H9 (cell line): ENCODE data around the gene CHRNA4. TPM values are rescaled to one million over a fixed set of nuclear protein-coding genes. Genes with fewer than 3 reads are reported as not detected.
A peak's percentile ranks its signal among the peaks of the same experiment; 100 is the strongest.

ENCODE experiments used
- DNase-seq: peaks from one replicate; pipeline ENCODE4 v3.0.0-alpha.2; 2017
- H2AFZ ChIP-seq: one replicate; pipeline ENCODE4 v1.6.1; 2013; ENCODE audit warnings: mild to moderate bottlenecking, low read length, control low read depth, moderate library complexity
- H2AK5ac ChIP-seq: 2 replicates; pipeline ENCODE4 v1.6.1; 2013; ENCODE audit warnings: low read length, control low read depth, mixed read lengths; ENCODE audit not compliant: insufficient read length
- H2BK120ac ChIP-seq: one replicate; pipeline ENCODE4 v1.6.1; 2013; ENCODE audit warnings: low read depth, mild to moderate bottlenecking, low read length, control low read depth, inconsistent platforms; ENCODE audit not compliant: poor library complexity, severe bottlenecking
- H2BK12ac ChIP-seq: 2 replicates; pipeline ENCODE4 v1.6.1; 2013; ENCODE audit warnings: low read length, control low read depth, mixed read lengths, low read depth; ENCODE audit not compliant: insufficient read length
- H2BK15ac ChIP-seq: 2 replicates; pipeline ENCODE4 v1.6.1; 2013; ENCODE audit warnings: low read depth, low read length, control low read depth
- H2BK20ac ChIP-seq: one replicate; pipeline ENCODE4 v1.6.1; 2013; ENCODE audit warnings: low read depth, mild to moderate bottlenecking, low read length, control low read depth, inconsistent platforms; ENCODE audit not compliant: poor library complexity, severe bottlenecking
- H2BK5ac ChIP-seq: 2 replicates; pipeline ENCODE4 v1.6.1; 2013; ENCODE audit warnings: low read length, control low read depth, mixed read lengths; ENCODE audit not compliant: insufficient read length
- H3K14ac ChIP-seq: 2 replicates; pipeline ENCODE4 v1.6.1; 2013; ENCODE audit warnings: low read length, control low read depth; ENCODE audit not compliant: insufficient read depth
- H3K18ac ChIP-seq: 2 replicates; pipeline ENCODE4 v1.6.1; 2013; ENCODE audit warnings: low read depth, mild to moderate bottlenecking, mixed read lengths, low read length, control low read depth; ENCODE audit not compliant: insufficient read length
- H3K23ac ChIP-seq: 2 replicates; pipeline ENCODE4 v1.6.1; 2013; ENCODE audit warnings: low read length, control low read depth, mixed read lengths, low read depth; ENCODE audit not compliant: insufficient read length
- H3K23me2 ChIP-seq: 2 replicates; pipeline ENCODE4 v1.6.1; 2013; ENCODE audit warnings: low read depth, mild to moderate bottlenecking, mixed read lengths, low read length, control low read depth; ENCODE audit not compliant: insufficient read length, poor library complexity, severe bottlenecking
- H3K27ac ChIP-seq: 2 replicates; pipeline ENCODE4 v1.5.1; 2013; ENCODE audit warnings: low read length, control low read depth, mixed read lengths, low read depth; ENCODE audit not compliant: insufficient read length
- H3K27me3 ChIP-seq: 2 replicates; pipeline ENCODE4 v1.6.1; 2013; ENCODE audit warnings: low read length, control low read depth, inconsistent platforms; ENCODE audit not compliant: insufficient read depth
- H3K4ac ChIP-seq: 2 replicates; pipeline ENCODE4 v1.6.1; 2013; ENCODE audit warnings: low read depth, mild to moderate bottlenecking, control low read depth, inconsistent platforms, low read length, moderate library complexity
- H3K4me1 ChIP-seq: 2 replicates; pipeline ENCODE4 v1.6.1; 2013; ENCODE audit warnings: low read length, control low read depth, inconsistent platforms; ENCODE audit not compliant: insufficient read depth
- H3K4me2 ChIP-seq: 2 replicates; pipeline ENCODE4 v1.6.1; 2013; ENCODE audit warnings: low read length, control low read depth, mixed read lengths; ENCODE audit not compliant: insufficient read length, insufficient read depth
- H3K56ac ChIP-seq: 2 replicates; pipeline ENCODE4 v1.6.1; 2013; ENCODE audit warnings: low read depth, mild to moderate bottlenecking, mixed read lengths, low read length, control low read depth; ENCODE audit not compliant: insufficient read length
- H3K79me1 ChIP-seq: 2 replicates; pipeline ENCODE4 v1.6.1; 2013; ENCODE audit warnings: low read depth, mild to moderate bottlenecking, moderate library complexity, low read length, control low read depth, inconsistent platforms; ENCODE audit not compliant: insufficient read depth, poor library complexity, severe bottlenecking
- H3K79me2 ChIP-seq: 2 replicates; pipeline ENCODE4 v1.6.1; 2013; ENCODE audit warnings: low read length, control low read depth, inconsistent platforms; ENCODE audit not compliant: insufficient read depth
- H3K9ac ChIP-seq: 2 replicates; pipeline ENCODE4 v1.6.1; 2013; ENCODE audit warnings: low read length, control low read depth, mixed read lengths; ENCODE audit not compliant: insufficient read length; ENCODE audit errors: extremely low read depth
- H3K9me3 ChIP-seq: one replicate; pipeline ENCODE4 v1.6.1; 2013; ENCODE audit warnings: low read depth, low read length, inconsistent platforms; ENCODE audit not compliant: control insufficient read depth
- H3T11ph ChIP-seq: one replicate; pipeline ENCODE4 v1.6.1; 2013; ENCODE audit warnings: mild to moderate bottlenecking, low read length, control low read depth, inconsistent platforms
- H4K20me1 ChIP-seq: one replicate; pipeline ENCODE4 v1.6.1; 2013; ENCODE audit not compliant: control insufficient read depth, insufficient read length, insufficient read depth
- H4K5ac ChIP-seq: 2 replicates; pipeline ENCODE4 v1.6.1; 2013; ENCODE audit warnings: low read depth, mild to moderate bottlenecking, mixed read lengths, low read length, control low read depth; ENCODE audit not compliant: insufficient read length
- H4K8ac ChIP-seq: replicated peaks from 2 replicates; pipeline ENCODE4 v1.6.1; 2013; ENCODE audit warnings: low read length, control low read depth, mixed read lengths, low read depth; ENCODE audit not compliant: insufficient read length
- H4K91ac ChIP-seq: 2 replicates; pipeline ENCODE4 v1.6.1; 2013; ENCODE audit warnings: low read depth, mild to moderate bottlenecking, moderate library complexity, mixed read lengths, low read length, control low read depth; ENCODE audit not compliant: insufficient read length
- H3K27ac Mint-ChIP-seq, 3 experiments: 2 replicates in 2 of 3; 3 replicates in 1 of 3; pipeline ENCODE4 v1.8.0; 2020 to 2021; ENCODE audit warnings: mixed read lengths in 3 of 3, mild to moderate bottlenecking in 1 of 3, moderate library complexity in 1 of 3
- H3K27me3 Mint-ChIP-seq: 2 replicates; pipeline ENCODE4 v1.8.0; 2021; ENCODE audit warnings: low read depth, mild to moderate bottlenecking, moderate library complexity, mixed read lengths
- H3K36me3 Mint-ChIP-seq, 3 experiments: 2 replicates in 2 of 3; 3 replicates in 1 of 3; pipeline ENCODE4 v1.8.0; 2020 to 2021; ENCODE audit warnings: low read depth in 3 of 3, mixed read lengths in 3 of 3; ENCODE audit not compliant: insufficient read depth in 1 of 3
- H3K4me1 Mint-ChIP-seq, 2 experiments: 2 replicates each; pipeline ENCODE4 v1.8.0; 2020; ENCODE audit warnings: mixed read lengths in 2 of 2
- H3K4me3 Mint-ChIP-seq, 2 experiments: 2 replicates in 1 of 2; 3 replicates in 1 of 2; pipeline ENCODE4 v1.8.0; 2020 to 2021; ENCODE audit warnings: mild to moderate bottlenecking in 2 of 2, mixed read lengths in 2 of 2, moderate library complexity in 1 of 2
- H3K9me3 Mint-ChIP-seq, 2 experiments: 2 replicates in 1 of 2; 3 replicates in 1 of 2; pipeline ENCODE4 v1.8.0; 2020; ENCODE audit warnings: mild to moderate bottlenecking in 2 of 2, mixed read lengths in 2 of 2, moderate library complexity in 1 of 2
- CTCF ChIP-seq: fragments of 200-600 bp; sonication (generic); conservative IDR thresholded peaks from 3 replicates; pipeline ENCODE4 v1.8.0; 2021; ENCODE audit warnings: antibody characterized with exemption, mild to moderate bottlenecking
- WGBS: extraction: QIAGEN DNeasy Blood & Tissue Kit; methylation state at CpG from one replicate; pipeline ENCODE4 v1.1.7; 2013; ENCODE audit warnings: missing lambda C conversion rate, low lambda C conversion rate, mixed read lengths; ENCODE audit not compliant: insufficient read length; ENCODE audit errors: extremely low coverage; 5-methylcytosine and 5-hydroxymethylcytosine counted together
- total RNA-seq: library from RNA; stranded (reverse); gene quantifications from 2 replicates; pipeline ENCODE4 v1.2.1, GENCODE V29; 2021

The CHRNA4 gene
- total RNA-seq, 1 experiment from 2014 or later, result 2.5 TPM

GRCh38 chr20:63369724-63370617 is 8.8 kb upstream of the CHRNA4 start:
- no peak overlapping the region for H3K23ac ChIP-seq
- H2BK20ac ChIP-seq, result no peak overlapping the region
- no peak overlapping the region for H3K9ac ChIP-seq
- H2BK5ac ChIP-seq, result no peak overlapping the region
- H3K14ac ChIP-seq, result no peak overlapping the region; the same call in 1 of the 2 replicates
- no peak overlapping the region for H4K91ac ChIP-seq
- H2AK5ac ChIP-seq, result no peak overlapping the region
- no peaks in the 10 kb centered on the region for H3K36me3 Mint-ChIP-seq
- H4K8ac ChIP-seq, result no peak overlapping the region
- H3K27ac ChIP-seq, result no peak overlapping the region
- H3K79me2 ChIP-seq, result no peaks in the 10 kb centered on the region
- no peak overlapping the region for H3K56ac ChIP-seq
- peaks cover 9 to 18% of the 10 kb centered on the region in 2 experiments for H3K4me1 Mint-ChIP-seq
- peaks cover 2% of the 10 kb centered on the region for H4K20me1 ChIP-seq
- TF ChIP-seq CTCF, result peak; percentile 57
- H3T11ph ChIP-seq, result no peak overlapping the region
- H3K9me3 Mint-ChIP-seq, result no peaks in the 10 kb centered on the region
- peak overlapping the region in 1 of 3 experiments; percentile 59; a peak in 1 of 7 replicates for H3K27ac Mint-ChIP-seq
- no peak for DNase-seq
- H4K5ac ChIP-seq, result no peak overlapping the region
- no peak overlapping the region for H3K4me3 Mint-ChIP-seq
- no peaks in the 10 kb centered on the region for H3K4me1 ChIP-seq
- no CpG with 5 or more reads among the region's 24 CpGs for WGBS
- no peaks in the 10 kb centered on the region for H3K79me1 ChIP-seq
- no peak overlapping the region for H2AFZ ChIP-seq
- no peak overlapping the region for H2BK12ac ChIP-seq
- H3K9me3 ChIP-seq, result no peaks in the 10 kb centered on the region
- no peak overlapping the region for H3K4me2 ChIP-seq
- H2BK15ac ChIP-seq, result no peak overlapping the region
- H3K23me2 ChIP-seq, result no peaks in the 10 kb centered on the region
- peaks cover 3% of the 10 kb centered on the region; the same call in 1 of the 2 replicates for H3K27me3 Mint-ChIP-seq
- H3K4ac ChIP-seq, result no peak overlapping the region
- no peak overlapping the region for H3K18ac ChIP-seq
- no peaks in the 10 kb centered on the region for H3K27me3 ChIP-seq
- no peak overlapping the region for H2BK120ac ChIP-seq
